ENCODE data around the gene MRPL49. TPM values are rescaled to one million over a fixed set of nuclear protein-coding genes. Genes with fewer than 3 reads are reported as not detected.

MRPL49 gene
- total RNA-seq, 4 donors from 2014 or later: 10.5 to 119 (median 60.9) TPM

DNA sequence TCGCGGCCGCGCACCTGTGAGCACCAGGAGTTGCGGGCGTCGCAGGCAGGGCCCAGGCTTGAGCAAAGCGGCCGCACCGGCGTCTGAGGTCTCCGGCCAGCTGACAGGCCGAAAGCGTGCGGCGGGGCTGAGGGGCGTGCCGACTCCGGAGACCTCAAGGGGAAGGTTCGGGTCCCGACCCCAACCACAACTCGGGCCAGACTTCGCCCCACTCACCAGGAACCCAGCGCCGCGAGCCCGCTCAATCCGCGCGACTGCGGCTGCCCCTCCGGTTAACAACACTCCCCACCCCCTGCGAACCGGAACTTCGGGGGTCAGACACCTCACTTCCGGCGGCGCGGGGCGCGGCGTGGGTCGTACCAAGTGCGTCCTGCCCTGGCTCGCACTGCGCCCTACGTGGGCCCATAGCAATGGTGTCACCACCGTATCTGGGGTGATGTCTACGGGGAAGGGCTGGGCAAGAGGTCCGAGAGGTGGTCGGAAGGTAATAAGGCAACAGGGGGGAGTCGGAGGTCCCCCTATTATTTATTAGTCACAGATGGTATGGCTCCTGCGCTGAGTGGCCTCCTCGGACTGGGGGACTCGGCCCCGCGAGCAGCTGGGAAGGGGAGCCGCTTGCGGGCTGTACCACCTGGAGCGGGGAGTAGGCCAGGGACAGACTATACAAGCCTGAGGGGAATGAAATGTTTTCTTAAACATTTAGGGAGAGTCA, 12.3 kb downstream of the MRPL49 start, which contains the start of gene SYVN1:
Gene SYVN1 (minus strand): TSS at position 280 of the 712 bp plus-strand sequence. CDS start 918 bp downstream, outside the sequence.
- H3K4me1 ChIP-seq: peaks cover 17 to 39% (median 31%) of the 10 kb centered on the region in 4 donors
- peak; percentile 95 for DNase-seq
- WGBS, 2 donors (ENCODE audit: low coverage in 1 of 2): 0% methylated on average over 49 of the region's 60 CpGs; no CpG with 5 or more reads in 1 of the 2 donors
- peak within 1 kb of the TSS; percentile 73 to 82 (median 78) for H3K4me3 ChIP-seq
- peak within 1 kb of the TSS; percentile 94 to 97 (median 95) for H3K27ac ChIP-seq
- H3K27me3 ChIP-seq: no peaks in the 10 kb centered on the region
- H3K9me3 ChIP-seq: no peaks in the 10 kb centered on the region
- TF ChIP-seq POLR2A (IDR thresholded peaks at IDR 0.05): peak; percentile 99
- peak in 1 of 5 experiments; percentile 9 for TF ChIP-seq CTCF (IDR thresholded peaks at IDR 0.05)
- peak; percentile 99 to 100 (median 99) for TF ChIP-seq POLR2AphosphoS5 (IDR thresholded peaks at IDR 0.05)
- TF ChIP-seq EP300 (IDR thresholded peaks at IDR 0.05; ENCODE audit: low read depth): no peak
- in situ Hi-C loops (cut with MboI; ENCODE audit: low pct_ligation_motif_present in 1 of 4, low pct_unique_long_range_greater_than_20kb in 1 of 4, low sequenced_read_pairs in 3 of 4): loop anchor here in 1 of 4 donors (10.0 kb wide), 1 partner anchor 50 kb away; the partner anchor contains the start of gene CAPN1
- peaks cover 0 to 28% (median 15%) of the 10 kb centered on the region in 4 donors for H3K36me3 ChIP-seq
- intact Hi-C loops (cut with DNase I; ENCODE audit: low total_unique reads): no loop called here

- intact Hi-C loops (cut with DNase I; ENCODE audit: low total_unique reads): no loop called here
Observed at GRCh38 chr11:65134952-65135632, 13.0 kb downstream of the MRPL49 start.

GRCh38 chr11:65135633-65136145, 13.6 kb downstream of the MRPL49 start:
- in situ Hi-C loops (cut with MboI; ENCODE audit: low pct_ligation_motif_present in 1 of 4, low pct_unique_long_range_greater_than_20kb in 1 of 4, low sequenced_read_pairs in 3 of 4): loop anchor here in 1 of 4 donors (10.0 kb wide), 1 partner anchor 49 kb away; the partner anchor contains the start of gene CAPN1
- 16 to 52% methylated on average over 4 to 11 of the region's 11 CpGs for WGBS, 2 donors (ENCODE audit: low coverage in 1 of 2)
- Histone ChIP-seq H3K4me3 (peak overlapping the region in 3 of 4 donors; percentile 73 to 82 (median 78)), H3K36me3 (peaks cover 0 to 15% (median 7%) of the 10 kb centered on the region in 4 donors), H3K27ac (peak overlapping the region; percentile 94 to 97 (median 95)), H3K9me3 (no peaks in the 10 kb centered on the region), H3K27me3 (no peaks in the 10 kb centered on the region), H3K4me1 (peaks cover 17 to 39% (median 31%) of the 10 kb centered on the region in 4 donors)
- no peak for DNase-seq
- no peak for TF ChIP-seq POLR2A (IDR thresholded peaks at IDR 0.05)
- TF ChIP-seq EP300 (IDR thresholded peaks at IDR 0.05; ENCODE audit: low read depth): no peak
- TF ChIP-seq CTCF (IDR thresholded peaks at IDR 0.05): no peak
- no peak for TF ChIP-seq POLR2AphosphoS5 (IDR thresholded peaks at IDR 0.05)
- intact Hi-C loops (cut with DNase I; ENCODE audit: low total_unique reads): no loop called here

More at GRCh38 chr11:65134952-65135632, 13.0 kb downstream of the MRPL49 start:
- no peaks in the 10 kb centered on the region for H3K27me3 ChIP-seq
- peaks cover 0 to 21% (median 10%) of the 10 kb centered on the region in 4 donors for H3K36me3 ChIP-seq
- in situ Hi-C loops (cut with MboI; ENCODE audit: low pct_ligation_motif_present in 1 of 4, low pct_unique_long_range_greater_than_20kb in 1 of 4, low sequenced_read_pairs in 3 of 4): loop anchor here in 1 of 4 donors (10.0 kb wide), 1 partner anchor 50 kb away; the partner anchor contains the start of gene CAPN1
- DNase-seq: peak; percentile 95
- H3K4me3 ChIP-seq: peak overlapping the region; percentile 73 to 82 (median 78)
- no peaks in the 10 kb centered on the region for H3K9me3 ChIP-seq
- peak overlapping the region; percentile 94 to 97 (median 95) for H3K27ac ChIP-seq
- TF ChIP-seq EP300 (IDR thresholded peaks at IDR 0.05; ENCODE audit: low read depth): no peak
- no peak for TF ChIP-seq CTCF (IDR thresholded peaks at IDR 0.05)
- peak; percentile 83 to 92 (median 91) for TF ChIP-seq POLR2AphosphoS5 (IDR thresholded peaks at IDR 0.05)
- TF ChIP-seq POLR2A (IDR thresholded peaks at IDR 0.05): peak; percentile 6
- WGBS, 2 donors (ENCODE audit: low coverage in 1 of 2): 0 to 2% methylated on average over 1 to 24 of the region's 24 CpGs
- peaks cover 17 to 39% (median 31%) of the 10 kb centered on the region in 4 donors for H3K4me1 ChIP-seq
